Spinal cord (tissue), 10 donors: Measurements from ENCODE around the gene DENND2A. TPM values are rescaled to one million over a fixed set of nuclear protein-coding genes. Genes with fewer than 3 reads are reported as not detected.
A peak's percentile ranks its signal among the peaks of the same experiment; 100 is the strongest.
"Not testable (repeated sequence)": the region's sequence is repeated elsewhere in the genome, so short reads cannot be mapped to it uniquely, and the experiment has no call there.

Source experiments
- DNase-seq, 6 donors: peaks; one replicate each; pipeline versions ENCODE4 v3.0.0 to v3.0.0-alpha.2; 2013 to 2015; ENCODE audit warnings: low spot score in 6 of 6, low read depth in 4 of 6
- H3K27ac ChIP-seq: one replicate; pipeline ENCODE4 v1.5.1; 2013; ENCODE audit warnings: low read depth, low read length, control low read depth
- H3K27me3 ChIP-seq: one replicate; pipeline ENCODE4 v1.6.1; 2013; ENCODE audit warnings: low read length; ENCODE audit not compliant: control insufficient read depth, insufficient read depth
- H3K36me3 ChIP-seq: one replicate; pipeline ENCODE4 v1.6.1; 2013; ENCODE audit warnings: low read length; ENCODE audit not compliant: control insufficient read depth, insufficient read depth
- H3K4me1 ChIP-seq: one replicate; pipeline ENCODE4 v1.6.1; 2013; ENCODE audit warnings: low read length; ENCODE audit not compliant: control insufficient read depth, insufficient read depth
- H3K4me3 ChIP-seq: one replicate; pipeline ENCODE4 v1.5.1; 2013; ENCODE audit warnings: low read depth, low read length, control low read depth
- H3K9me3 ChIP-seq: one replicate; pipeline ENCODE4 v1.6.1; 2013; ENCODE audit warnings: low read length; ENCODE audit not compliant: control insufficient read depth, insufficient read depth
- WGBS: methylation state at CpG from one replicate; pipeline ENCODE4 v1.1.5; 2013; ENCODE audit warnings: missing lambda C conversion rate; ENCODE audit not compliant: insufficient coverage; 5-methylcytosine and 5-hydroxymethylcytosine counted together
- polyA plus RNA-seq, 2 donors: library from polyadenylated mRNA; unstranded; fragments of 120-200 nt; gene quantifications; one replicate each; pipeline ENCODE4 v1.2.1, GENCODE V29; 2013; ENCODE audit not compliant: insufficient read length in 2 of 2
- total RNA-seq, 2 donors: library from RNA; depleted of rRNA in 1 of 2; stranded (reverse); fragments of 120-200 nt in 1 of 2; fragments of >200 nt in 1 of 2; gene quantifications; one replicate each; pipeline versions ENCODE4 v1.2.3 to v1.2.4, GENCODE V29; 2013 to 2014
- donor health status: healthy.

Gene DENND2A
- total and polyA plus RNA-seq, 4 donors = 23.7 to 51.9 (median 39.0) TPM

- peak overlapping the region; percentile 64 for H3K4me3 ChIP-seq
- H3K9me3 ChIP-seq = no peaks in the 10 kb centered on the region
- H3K36me3 ChIP-seq = peaks cover 10% of the 10 kb centered on the region
- H3K27me3 ChIP-seq = no peaks in the 10 kb centered on the region
- 48% methylated on average over 18 of the region's 18 CpGs for WGBS
- no peak overlapping the region for H3K27ac ChIP-seq
- no peak for DNase-seq
- H3K4me1 ChIP-seq = peaks cover 29% of the 10 kb centered on the region
Observed at GRCh38 chr7:140673774-140674155, 33.2 kb upstream of the DENND2A start.

DNA sequence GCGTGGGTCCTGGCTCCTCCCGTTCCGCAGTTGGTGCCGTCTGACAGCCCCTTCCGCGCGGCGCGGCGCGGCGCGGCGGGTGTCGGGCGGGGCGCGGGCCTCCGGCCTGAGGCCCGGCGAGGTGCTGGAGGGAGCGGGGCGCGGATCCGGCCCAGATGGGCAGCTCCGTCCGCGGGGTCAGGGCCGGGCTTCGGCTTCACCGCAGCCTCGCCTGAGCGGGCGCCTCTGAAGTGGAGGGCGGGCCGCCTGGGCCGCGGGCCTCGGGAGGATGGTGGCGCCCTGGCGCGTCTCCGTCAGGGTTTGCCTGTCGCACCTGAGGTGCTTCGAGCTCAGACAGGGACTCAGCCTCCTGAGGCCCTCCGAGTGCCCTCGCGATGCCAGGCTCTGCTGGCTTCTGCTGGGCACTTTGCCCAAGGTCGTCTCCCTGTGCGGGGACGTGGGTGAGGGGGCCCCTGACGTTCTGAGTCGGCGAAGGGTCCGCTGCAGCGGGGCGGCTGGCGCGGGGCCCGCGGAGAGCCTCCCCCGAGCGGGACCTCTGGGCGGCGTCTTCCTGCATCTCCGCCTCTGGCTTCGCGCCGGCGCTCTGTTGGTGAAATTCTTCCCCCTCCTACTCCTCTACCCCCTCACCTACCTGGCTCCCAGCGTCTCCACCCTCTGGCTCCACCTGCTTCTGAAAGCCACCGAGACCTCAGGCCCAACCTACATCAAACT is 32.6 kb upstream of the DENND2A start:
- Histone ChIP-seq H3K4me3 (peak overlapping the region; percentile 64), H3K9me3 (no peaks in the 10 kb centered on the region), H3K27me3 (no peaks in the 10 kb centered on the region), H3K27ac (peak overlapping the region; percentile 61), H3K4me1 (peaks cover 29% of the 10 kb centered on the region), H3K36me3 (peaks cover 4% of the 10 kb centered on the region)
- peak in 2 of 6 donors; percentile 72 to 78 for DNase-seq
- under 1% methylated on average over 72 of the region's 72 CpGs for WGBS

DNA sequence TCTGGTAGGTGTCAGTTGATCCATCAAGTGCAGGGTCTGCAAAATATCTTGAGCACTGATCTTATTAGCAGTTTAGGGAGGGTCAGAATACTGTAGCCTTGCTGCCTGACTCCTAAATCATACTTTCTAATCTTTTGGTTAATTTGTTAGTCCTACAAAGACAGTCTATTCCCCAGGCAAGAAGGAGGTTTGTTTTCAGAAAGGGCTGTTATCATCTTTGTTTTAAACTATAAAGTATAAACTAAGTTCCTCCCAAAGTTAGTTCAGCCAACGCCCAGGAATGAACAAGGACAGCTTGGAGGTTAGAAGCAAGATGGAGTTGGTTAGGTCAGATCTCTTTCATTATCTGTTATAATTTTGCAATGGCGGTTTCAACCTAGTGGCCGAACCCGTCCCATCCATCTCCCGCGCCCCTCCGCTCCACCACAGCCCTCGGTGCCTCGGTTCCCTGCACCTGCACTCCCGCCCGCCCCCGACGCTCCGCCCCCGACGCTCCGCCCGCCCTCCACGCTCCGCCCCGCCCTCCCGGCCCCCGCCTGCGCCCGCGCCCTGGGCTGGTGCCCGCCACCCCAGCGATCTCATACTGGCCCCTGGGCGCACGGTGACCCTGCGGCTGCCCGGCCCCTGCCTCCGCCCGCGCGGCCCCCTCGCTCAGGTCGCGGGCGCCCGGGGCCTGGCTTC is 31.9 kb upstream of the DENND2A start, which contains the start of gene ADCK2:
Gene ADCK2, plus strand, starts transcription at position 564 of the 681 bp plus-strand sequence. CDS start 386 bp downstream, outside the sequence.
- peak in 2 of 6 donors; percentile 78 to 79 for DNase-seq
- peak within 1 kb of the TSS; percentile 61 for H3K27ac ChIP-seq
- no peaks in the 10 kb centered on the region for H3K27me3 ChIP-seq
- no peaks in the 10 kb centered on the region for H3K9me3 ChIP-seq
- peaks cover 29% of the 10 kb centered on the region for H3K4me1 ChIP-seq
- WGBS = 0% methylated on average over 20 of the region's 41 CpGs
- no peaks in the 10 kb centered on the region for H3K36me3 ChIP-seq
- H3K4me3 ChIP-seq = peak within 1 kb of the TSS; percentile 64

DNA sequence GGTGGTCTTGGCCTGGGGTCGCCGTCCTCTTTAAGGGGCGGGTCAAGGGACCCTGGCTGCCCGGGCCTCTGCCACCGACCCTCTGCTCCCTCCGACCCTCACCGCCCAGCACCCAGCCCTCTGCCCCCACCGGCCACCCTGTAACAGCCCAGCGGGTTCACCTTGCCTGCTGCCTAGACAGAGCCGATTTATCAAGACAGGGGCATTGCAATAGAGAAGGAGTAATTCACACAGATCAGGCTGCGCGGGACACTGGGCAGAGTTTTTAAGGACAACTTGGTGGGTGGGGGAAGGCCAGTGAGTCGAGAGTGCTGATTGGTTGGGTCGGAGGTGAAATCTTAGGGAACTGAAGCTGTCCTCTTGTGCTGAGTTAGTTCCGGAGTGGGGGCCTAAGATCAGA is 31.4 kb upstream of the DENND2A start:
- 78% methylated on average over 13 of the region's 15 CpGs for WGBS
- no peaks in the 10 kb centered on the region for H3K36me3 ChIP-seq
- H3K4me3 ChIP-seq = no peak overlapping the region
- no peaks in the 10 kb centered on the region for H3K9me3 ChIP-seq
- H3K27ac ChIP-seq = no peak overlapping the region
- H3K27me3 ChIP-seq = no peaks in the 10 kb centered on the region
- DNase-seq = no peak
- H3K4me1 ChIP-seq = peaks cover 29% of the 10 kb centered on the region

GRCh38 chr7:140670343-140670935 is 29.8 kb upstream of the DENND2A start:
- Histone ChIP-seq H3K9me3 (no peaks in the 10 kb centered on the region), H3K27me3 (no peaks in the 10 kb centered on the region), H3K27ac (no peak overlapping the region), H3K36me3 (no peaks in the 10 kb centered on the region), H3K4me1 (peaks cover 28% of the 10 kb centered on the region), H3K4me3 (no peak overlapping the region)
- WGBS = 100% methylated on average over 1 of the region's 4 CpGs
- DNase-seq = no peak

- peaks cover 22% of the 10 kb centered on the region for H3K4me1 ChIP-seq
Observed at GRCh38 chr7:140669862-140670261, 29.2 kb upstream of the DENND2A start.

GRCh38 chr7:140669352-140669751 is 28.7 kb upstream of the DENND2A start:
- Histone ChIP-seq H3K4me3 (no peak overlapping the region), H3K27ac (no peak overlapping the region), H3K9me3 (no peaks in the 10 kb centered on the region), H3K27me3 (no peaks in the 10 kb centered on the region), H3K36me3 (no peaks in the 10 kb centered on the region), H3K4me1 (peaks cover 17% of the 10 kb centered on the region)
- no peak for DNase-seq
- no CpG with 5 or more reads among the region's 3 CpGs for WGBS

More at GRCh38 chr7:140669862-140670261, 29.2 kb upstream of the DENND2A start:
- H3K27me3 ChIP-seq, H3K9me3 ChIP-seq, H3K36me3 ChIP-seq, DNase-seq, H3K4me3 ChIP-seq, H3K27ac ChIP-seq: not testable (repeated sequence)
- 97% methylated on average over 6 of the region's 10 CpGs for WGBS

DNA sequence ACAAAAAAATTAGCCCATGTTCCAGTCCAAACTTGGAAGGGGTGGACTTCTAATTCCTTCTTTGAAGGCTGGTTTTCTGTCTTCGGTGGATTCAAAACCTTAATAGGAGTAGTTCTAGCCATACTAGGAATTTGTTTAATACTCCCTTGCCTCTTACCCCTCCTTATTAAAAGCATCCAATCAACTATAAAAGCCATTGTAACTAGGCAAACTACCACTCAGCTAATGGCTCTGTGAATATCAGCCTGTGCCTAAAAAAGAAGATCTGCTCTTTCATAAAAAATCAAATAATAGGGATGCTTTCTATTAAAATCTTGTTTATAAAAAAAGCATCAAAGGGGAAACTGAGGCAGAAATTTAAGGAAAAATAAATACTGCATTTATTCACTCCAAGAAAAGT is 28.0 kb upstream of the DENND2A start:
- Histone ChIP-seq H3K36me3 (no peaks in the 10 kb centered on the region), H3K9me3 (no peaks in the 10 kb centered on the region), H3K27ac (no peak overlapping the region), H3K4me1 (peaks cover 10% of the 10 kb centered on the region), H3K4me3 (no peak overlapping the region), H3K27me3 (no peaks in the 10 kb centered on the region)
- WGBS = no CpG with 5 or more reads among the region's 1 CpG
- DNase-seq = peak in 1 of 6 donors; percentile 24

GRCh38 chr7:140667476-140667875 is 26.9 kb upstream of the DENND2A start:
- no CpG with 5 or more reads among the region's 1 CpG for WGBS
- H3K27me3 ChIP-seq = no peaks in the 10 kb centered on the region

More at GRCh38 chr7:140667476-140667875, 26.9 kb upstream of the DENND2A start:
- Histone ChIP-seq H3K4me1 (peaks cover 4% of the 10 kb centered on the region), H3K36me3 (no peaks in the 10 kb centered on the region), H3K9me3 (no peaks in the 10 kb centered on the region), H3K27ac (no peak overlapping the region), H3K4me3 (no peak overlapping the region)
- DNase-seq = no peak
